SU-DHL-6 (cell line): ENCODE measurements around the gene OSER1.

Source experiments
- H2AFZ ChIP-seq: fragments of 200-600 bp; sonication (generic); 2 replicates; pipeline ENCODE4 v1.6.1; 2014; ENCODE audit warnings: low read depth, mild to moderate bottlenecking, moderate library complexity, mixed read lengths, antibody characterized with exemption, low read length; ENCODE audit not compliant: severe bottlenecking
- H3F3A ChIP-seq: fragments of 200-600 bp; shearing (Covaris generic); 2 replicates; pipeline ENCODE4 v1.6.0; 2016; ENCODE audit warnings: antibody characterized with exemption, mild to moderate bottlenecking; ENCODE audit not compliant: insufficient read depth
- H3K27ac ChIP-seq: fragments of 200-600 bp; sonication (generic); 2 replicates; pipeline ENCODE4 v1.5.1; 2016; ENCODE audit warnings: low read depth, mild to moderate bottlenecking, low read length, moderate library complexity, mixed read lengths
- H3K27me3 ChIP-seq: fragments of 200-600 bp; sonication (generic), shearing (Covaris generic); 2 replicates; pipeline ENCODE4 v1.6.0; 2014; ENCODE audit warnings: mild to moderate bottlenecking, low read length
- H3K36me3 ChIP-seq: fragments of 200-600 bp; sonication (generic); 2 replicates; pipeline ENCODE4 v1.6.1; 2014; ENCODE audit warnings: mild to moderate bottlenecking, low read length, mixed read lengths
- H3K4me2 ChIP-seq: fragments of 300-600, 200-600 bp; shearing (Covaris generic), sonication (generic); 2 replicates; pipeline ENCODE4 v1.6.0; 2014; ENCODE audit warnings: low read length, low read depth, mild to moderate bottlenecking; ENCODE audit not compliant: poor library complexity, severe bottlenecking
- H3K4me3 ChIP-seq: fragments of 200-600 bp; sonication (generic); 2 replicates; pipeline ENCODE4 v1.5.1; 2014; ENCODE audit warnings: antibody characterized with exemption, low read length, mild to moderate bottlenecking, mixed read lengths; ENCODE audit not compliant: insufficient read depth, poor library complexity, severe bottlenecking
- H3K79me2 ChIP-seq: fragments of 200-600 bp; sonication (generic); 2 replicates; pipeline ENCODE4 v1.6.1; 2014; ENCODE audit warnings: mild to moderate bottlenecking, low read length, moderate library complexity; ENCODE audit not compliant: insufficient read depth
- H3K9ac ChIP-seq: fragments of 200-600 bp; sonication (generic); 2 replicates; pipeline ENCODE4 v1.7.0; 2014; ENCODE audit warnings: mild to moderate bottlenecking, low read length
- H3K9me2 ChIP-seq: fragments of 200-600 bp; sonication (generic); replicated peaks from 2 replicates; pipeline ENCODE4 v1.6.1; 2014; ENCODE audit warnings: low read length; ENCODE audit not compliant: insufficient read depth
- H3K9me3 ChIP-seq: fragments of 200-600 bp; sonication (generic); 2 replicates; pipeline ENCODE4 v1.6.1; 2014; ENCODE audit warnings: low read length, mixed read lengths; ENCODE audit not compliant: insufficient read depth
- H4K20me1 ChIP-seq: fragments of 200-600 bp; sonication (generic); 2 replicates; pipeline ENCODE4 v1.6.1; 2014; ENCODE audit warnings: low read depth, mild to moderate bottlenecking, antibody characterized with exemption, low read length, moderate library complexity, mixed read lengths
- CTCF ChIP-seq: fragments of 200-600 bp; sonication (generic); IDR thresholded peaks from one replicate; pipeline ENCODE4 v1.5.1; 2017; ENCODE audit warnings: antibody characterized with exemption, mild to moderate bottlenecking, low read length, moderate library complexity; ENCODE audit not compliant: insufficient read depth, poor library complexity, severe bottlenecking
- EZH2phosphoT487 ChIP-seq: fragments of 200-600 bp; sonication (generic), shearing (Covaris generic); conservative IDR thresholded peaks from 2 replicates; pipeline ENCODE4 v1.6.1; 2018; ENCODE audit warnings: mild to moderate bottlenecking, antibody characterized with exemption, low read length, moderate library complexity, mixed read lengths

OSER1 gene

GRCh38 chr20:44219170-44219730 is 8.7 kb upstream of the OSER1 start:
- Histone ChIP-seq H3K9ac (no peak overlapping the region), H3K27ac (no peak overlapping the region), H2AFZ (no peak overlapping the region), H3K79me2 (no peaks in the 10 kb centered on the region), H3K9me3 (no peaks in the 10 kb centered on the region), H3K9me2 (no peaks in the 10 kb centered on the region), H3K36me3 (no peaks in the 10 kb centered on the region), H3K4me3 (no peak overlapping the region), H3K4me2 (no peak overlapping the region), H3F3A (no peaks in the 10 kb centered on the region), H3K27me3 (no peaks in the 10 kb centered on the region), H4K20me1 (no peaks in the 10 kb centered on the region)
- no peak for TF ChIP-seq EZH2phosphoT487
- no peak for TF ChIP-seq CTCF

- H4K20me1 ChIP-seq = no peaks in the 10 kb centered on the region
- no peak overlapping the region for H3K27ac ChIP-seq
- H3K79me2 ChIP-seq = no peaks in the 10 kb centered on the region
- H3K4me2 ChIP-seq = no peak overlapping the region
- TF ChIP-seq EZH2phosphoT487 (no peak), CTCF (no peak)
- no peaks in the 10 kb centered on the region for H3K9me2 ChIP-seq
- no peaks in the 10 kb centered on the region for H3F3A ChIP-seq
- H3K36me3 ChIP-seq = no peaks in the 10 kb centered on the region
- no peak overlapping the region for H3K4me3 ChIP-seq
- no peaks in the 10 kb centered on the region for H3K27me3 ChIP-seq
- no peak overlapping the region for H2AFZ ChIP-seq
- H3K9ac ChIP-seq = no peak overlapping the region
- H3K9me3 ChIP-seq = no peaks in the 10 kb centered on the region
These were observed 7.9 kb upstream of the OSER1 start for GRCh38 chr20:44218446-44218845.

GRCh38 chr20:44217342-44218092 is 6.9 kb upstream of the OSER1 start:
- Histone ChIP-seq H3F3A (no peaks in the 10 kb centered on the region), H3K79me2 (no peaks in the 10 kb centered on the region), H4K20me1 (no peaks in the 10 kb centered on the region), H3K27ac (no peak overlapping the region), H3K9me3 (no peaks in the 10 kb centered on the region), H3K9ac (no peak overlapping the region), H3K4me3 (no peak overlapping the region), H3K9me2 (no peaks in the 10 kb centered on the region), H3K27me3 (no peaks in the 10 kb centered on the region), H2AFZ (no peak overlapping the region), H3K4me2 (no peak overlapping the region), H3K36me3 (no peaks in the 10 kb centered on the region)
- TF ChIP-seq EZH2phosphoT487 (no peak), CTCF (peak; percentile 86)
